GM03348 (cell line): Measurements from ENCODE around the gene JAZF1.

ENCODE experiments used
- DNase-seq: peaks from one replicate; pipeline ENCODE4 v3.0.0; 2012; ENCODE audit warnings: low spot score

The JAZF1 gene

DNA sequence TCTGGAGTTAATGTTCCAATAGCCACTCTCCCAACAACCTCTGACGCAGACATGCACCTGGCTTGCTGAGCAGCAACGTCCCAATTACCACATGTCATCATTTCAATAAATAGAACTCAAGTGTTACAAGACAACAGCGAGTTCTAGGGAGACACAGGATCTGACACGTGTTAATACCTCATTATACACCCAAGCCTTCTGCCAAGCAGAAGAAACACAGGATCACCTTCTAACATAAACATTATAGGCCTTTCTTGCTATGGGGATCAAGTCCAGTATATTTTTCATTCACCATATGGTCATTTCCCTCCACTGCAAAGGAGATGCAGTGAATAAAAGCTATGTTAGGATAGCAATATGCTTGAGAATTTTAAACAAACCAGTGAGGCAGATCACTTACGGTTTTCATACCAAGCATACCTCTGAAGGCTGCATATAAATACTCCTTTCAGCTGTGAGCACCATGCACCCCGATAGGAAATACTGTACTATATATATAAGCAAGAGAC, 74.2 kb downstream of the JAZF1 start:
- no peak for DNase-seq

- no peak for DNase-seq
Measured at GRCh38 chr7:28105234-28105633, 75.4 kb downstream of the JAZF1 start.

DNA sequence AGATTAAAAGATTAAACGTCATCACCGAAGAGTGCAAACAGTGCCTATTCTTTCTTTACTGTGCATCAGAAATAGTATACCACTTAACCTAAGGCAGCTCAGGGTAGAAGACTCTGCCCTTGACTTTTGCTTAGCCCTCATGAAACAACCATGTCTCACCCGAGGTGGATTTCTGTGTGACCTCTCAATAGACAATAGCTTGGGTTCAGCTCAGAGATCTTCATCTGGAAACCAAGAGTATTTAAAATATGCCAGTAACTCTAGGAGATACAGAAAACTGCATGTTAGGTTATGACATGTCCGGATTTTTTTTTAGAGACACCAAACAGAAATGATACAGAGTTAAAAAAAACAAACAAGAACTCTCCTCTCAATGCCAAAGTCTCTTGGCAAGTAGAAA, 75.8 kb downstream of the JAZF1 start:
- no peak for DNase-seq

- no peak for DNase-seq
Measured at GRCh38 chr7:28104041-28104541, 76.5 kb downstream of the JAZF1 start.

- peak; percentile 30 for DNase-seq
Measured at GRCh38 chr7:28102797-28103196, 77.8 kb downstream of the JAZF1 start.

GRCh38 chr7:28096713-28097112, 83.9 kb downstream of the JAZF1 start:
- peak; percentile 83 for DNase-seq

DNA sequence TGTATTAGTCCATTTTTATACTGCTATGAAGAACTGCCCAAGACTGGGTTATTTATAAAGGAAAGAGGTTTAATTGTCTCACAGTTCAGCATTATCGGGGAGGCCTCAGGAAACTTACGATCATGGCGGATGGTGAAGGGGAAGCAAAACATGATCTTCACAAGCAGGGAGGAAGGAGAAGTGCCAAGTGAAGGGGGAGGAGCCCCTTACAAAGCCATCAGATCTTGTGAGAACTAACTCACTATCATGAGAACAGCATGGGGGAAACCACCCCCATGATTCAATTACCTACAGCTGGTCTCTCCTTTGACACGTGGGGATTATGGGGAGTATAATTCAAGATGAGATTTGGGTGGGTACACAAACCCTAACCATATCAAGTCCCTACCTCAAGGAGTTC, 85.4 kb downstream of the JAZF1 start:
- no peak for DNase-seq

- peak; percentile 79 for DNase-seq
Measured at GRCh38 chr7:28093623-28094232, 86.9 kb downstream of the JAZF1 start.

DNA sequence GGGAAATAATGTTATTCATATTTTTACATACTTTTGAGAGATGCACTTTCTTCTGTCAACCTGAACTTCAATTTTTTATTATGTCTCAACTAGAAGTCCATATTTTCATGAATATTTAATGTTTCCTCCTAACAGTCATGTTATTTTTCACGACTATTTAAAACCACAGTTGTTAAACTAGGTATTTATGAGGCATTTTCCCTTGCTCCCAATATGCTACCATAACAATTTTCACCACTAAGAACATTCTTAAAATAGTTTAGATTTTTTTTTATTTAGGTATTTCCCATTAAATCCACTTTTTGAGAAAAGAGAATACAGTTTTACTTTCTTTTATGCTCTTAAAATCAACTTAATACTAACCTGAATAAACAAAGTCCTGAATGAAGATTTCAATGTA, 89.4 kb downstream of the JAZF1 start:
- peak; percentile 31 for DNase-seq

GRCh38 chr7:28088901-28089714, 91.5 kb downstream of the JAZF1 start:
- no peak for DNase-seq

DNA sequence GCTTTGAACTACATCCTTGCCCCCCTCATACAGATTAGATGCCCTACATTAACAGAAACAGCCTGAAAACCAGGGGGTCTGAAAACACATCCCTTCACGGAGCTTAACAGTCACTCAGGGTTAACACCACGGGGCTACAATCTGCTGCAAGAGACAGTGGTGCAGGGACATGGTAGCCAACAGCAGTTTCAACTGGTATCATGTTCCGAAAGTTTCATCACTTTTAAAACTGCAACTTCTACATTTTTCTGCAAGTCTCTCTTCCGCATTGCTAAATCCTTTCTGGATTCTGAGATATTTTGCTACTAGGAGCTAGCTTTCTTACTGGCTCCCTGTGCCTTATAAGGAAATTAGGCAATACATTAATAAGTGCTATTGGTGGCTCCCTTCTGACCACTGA, 92.6 kb downstream of the JAZF1 start:
- DNase-seq, result no peak

DNA sequence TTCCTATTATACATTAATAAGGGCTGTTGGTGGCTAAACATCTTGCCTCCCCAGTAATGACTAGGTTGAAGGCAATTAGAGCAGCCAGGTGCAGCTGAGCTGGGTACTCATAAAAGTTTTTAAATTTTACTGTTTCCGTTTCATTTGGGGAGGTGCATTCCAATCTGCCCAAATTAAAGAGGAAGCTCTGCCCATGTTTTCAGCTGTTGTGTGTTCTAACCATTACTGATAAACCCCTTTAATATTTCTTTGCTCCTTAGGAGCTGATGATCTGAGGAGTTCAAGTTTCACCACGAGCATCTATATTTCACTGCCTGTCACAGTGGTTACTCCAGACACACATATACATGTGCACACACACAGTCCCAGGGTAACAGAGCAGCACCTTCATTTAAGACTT, 94.4 kb downstream of the JAZF1 start:
- DNase-seq, result no peak

DNA sequence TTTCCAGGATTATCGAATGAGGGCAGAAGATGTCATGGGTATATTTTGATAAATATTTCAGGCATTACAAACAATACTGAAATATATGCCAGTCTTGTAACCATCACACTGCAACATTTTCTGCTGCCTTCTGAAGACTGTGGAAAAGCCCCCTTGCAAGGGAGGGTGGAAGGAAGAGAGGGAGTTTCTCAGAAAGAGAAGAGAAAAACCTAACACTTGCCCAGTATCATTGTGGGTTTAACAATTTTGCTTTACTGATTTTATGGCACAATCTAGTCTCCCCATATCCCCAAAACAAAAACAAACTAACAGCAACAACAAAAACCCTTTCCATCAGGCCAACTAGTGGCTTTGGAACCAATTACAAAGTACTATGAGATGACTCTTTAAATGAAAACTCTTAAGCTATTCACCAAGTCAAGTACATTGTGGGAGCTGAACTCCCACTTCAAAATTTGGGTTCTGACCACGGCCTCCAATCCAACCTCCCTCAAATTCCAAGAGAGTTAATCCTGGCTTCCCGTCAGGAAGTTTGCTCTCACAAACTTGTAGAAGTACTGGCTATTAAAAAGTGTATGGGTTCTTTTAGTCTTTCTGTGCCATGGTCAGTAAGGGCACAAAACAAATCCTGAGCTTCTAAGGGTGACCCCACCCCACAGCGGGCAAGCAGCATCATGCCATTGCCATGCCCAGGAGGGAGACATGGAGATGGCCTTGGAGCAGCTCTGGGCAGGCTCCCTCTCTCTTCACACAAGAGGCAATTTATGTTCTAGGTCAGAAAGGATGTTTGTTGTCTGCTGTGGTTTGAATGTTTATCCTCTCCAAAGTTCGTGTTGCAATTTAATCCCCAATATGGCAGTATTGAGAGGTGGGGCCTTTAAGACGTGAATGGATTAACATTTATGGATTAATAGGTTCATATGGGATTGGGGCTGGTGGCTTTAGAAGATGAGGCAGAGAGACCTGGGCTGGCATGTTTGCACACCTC, 96.3 kb downstream of the JAZF1 start:
- DNase-seq, result peak; percentile 30

GRCh38 chr7:28083164-28083997, 97.2 kb downstream of the JAZF1 start:
- peak; percentile 67 for DNase-seq

- DNase-seq, result no peak
Measured at GRCh38 chr7:28082071-28082470, 98.5 kb downstream of the JAZF1 start.

DNA sequence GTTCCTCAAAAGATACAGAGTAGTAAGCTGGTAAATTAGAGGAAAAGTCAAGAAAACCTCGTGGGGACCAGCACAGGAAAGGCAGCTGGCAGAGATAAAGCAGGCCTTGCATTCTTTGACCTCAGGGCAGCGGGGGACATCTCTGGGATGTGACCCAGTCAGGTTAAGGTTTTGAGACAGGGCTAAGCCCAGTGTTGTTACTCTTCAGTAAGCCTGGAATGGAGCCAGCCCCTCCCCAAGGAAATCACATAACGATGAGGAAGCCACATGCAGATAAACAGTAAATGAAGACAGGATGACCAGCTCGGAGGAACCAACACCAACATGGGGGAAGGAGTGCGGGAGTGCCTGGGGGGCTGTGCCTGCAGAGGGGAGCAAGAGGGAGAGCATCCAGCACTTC, 99.6 kb downstream of the JAZF1 start:
- no peak for DNase-seq

DNA sequence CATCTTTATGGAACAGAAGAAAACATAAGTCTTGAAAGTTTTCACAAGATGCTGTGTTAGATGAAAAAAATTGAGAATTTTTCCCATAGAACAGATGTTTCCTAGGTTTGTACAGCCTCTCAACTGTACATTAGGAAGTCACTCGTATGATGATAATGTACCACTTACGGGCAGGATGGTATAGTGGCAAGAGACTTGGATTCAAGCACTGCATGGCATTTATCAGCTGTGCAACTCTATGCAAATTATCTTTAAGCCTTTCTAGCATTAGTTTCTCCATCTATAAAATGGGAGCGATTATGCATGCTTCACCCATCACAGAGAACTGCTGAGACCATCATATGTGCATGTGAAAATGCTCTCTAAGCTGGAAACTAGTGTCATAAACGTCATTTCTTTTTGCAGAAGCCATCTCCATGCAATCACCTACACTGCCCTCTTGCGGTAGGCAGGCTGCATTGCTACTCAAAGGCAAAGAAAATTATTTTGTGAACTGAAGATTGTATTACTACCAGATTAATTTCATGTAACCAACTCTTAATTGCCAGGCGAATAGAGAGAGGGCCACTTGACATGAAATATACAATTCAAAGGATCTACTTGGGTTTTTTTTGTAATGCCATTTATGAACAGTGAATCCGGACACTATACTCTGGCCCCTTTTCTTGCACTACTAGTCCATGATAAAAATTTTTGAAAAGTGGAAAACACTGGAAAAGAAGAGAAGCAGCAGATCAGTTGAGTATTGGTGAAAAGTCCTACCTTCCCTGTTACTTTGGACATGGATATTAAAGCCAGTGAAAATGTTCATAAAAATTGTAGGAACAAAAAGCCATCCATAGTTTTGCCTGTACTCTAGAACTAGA, 102.3 kb downstream of the JAZF1 start:
- DNase-seq, result peak; percentile 52

DNA sequence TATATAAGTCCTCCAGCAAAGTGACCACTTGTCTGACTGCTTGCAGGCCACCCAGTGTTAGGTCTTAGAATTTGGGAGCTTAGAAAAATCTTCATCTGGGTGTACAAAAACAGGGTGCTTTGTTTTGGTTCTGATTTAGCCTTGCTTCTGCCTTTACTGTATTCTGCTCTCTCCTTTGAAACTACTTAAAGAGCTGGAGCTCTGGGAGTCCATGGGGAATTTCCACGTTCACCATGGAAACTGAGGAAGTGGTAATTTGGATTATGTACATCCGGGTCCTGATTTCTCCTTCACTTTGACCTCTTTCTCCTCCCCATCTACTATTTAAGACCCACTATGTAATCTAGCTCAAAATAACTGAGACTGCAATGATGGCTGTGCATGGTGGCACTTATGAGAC, 103.0 kb downstream of the JAZF1 start:
- DNase-seq, result no peak

GRCh38 chr7:28076423-28077200, 104.0 kb downstream of the JAZF1 start:
- no peak for DNase-seq
